Measurements from ENCODE around the gene EHMT1.

GRCh38 chr9:137791947-137792346, 173.1 kb downstream of the EHMT1 start:
- TF ChIP-seq, protein P1, sequence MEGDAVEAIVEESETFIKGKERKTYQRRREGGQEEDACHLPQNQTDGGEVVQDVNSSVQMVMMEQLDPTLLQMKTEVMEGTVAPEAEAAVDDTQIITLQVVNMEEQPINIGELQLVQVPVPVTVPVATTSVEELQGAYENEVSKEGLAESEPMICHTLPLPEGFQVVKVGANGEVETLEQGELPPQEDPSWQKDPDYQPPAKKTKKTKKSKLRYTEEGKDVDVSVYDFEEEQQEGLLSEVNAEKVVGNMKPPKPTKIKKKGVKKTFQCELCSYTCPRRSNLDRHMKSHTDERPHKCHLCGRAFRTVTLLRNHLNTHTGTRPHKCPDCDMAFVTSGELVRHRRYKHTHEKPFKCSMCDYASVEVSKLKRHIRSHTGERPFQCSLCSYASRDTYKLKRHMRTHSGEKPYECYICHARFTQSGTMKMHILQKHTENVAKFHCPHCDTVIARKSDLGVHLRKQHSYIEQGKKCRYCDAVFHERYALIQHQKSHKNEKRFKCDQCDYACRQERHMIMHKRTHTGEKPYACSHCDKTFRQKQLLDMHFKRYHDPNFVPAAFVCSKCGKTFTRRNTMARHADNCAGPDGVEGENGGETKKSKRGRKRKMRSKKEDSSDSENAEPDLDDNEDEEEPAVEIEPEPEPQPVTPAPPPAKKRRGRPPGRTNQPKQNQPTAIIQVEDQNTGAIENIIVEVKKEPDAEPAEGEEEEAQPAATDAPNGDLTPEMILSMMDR (IDR thresholded peaks at IDR 0.05; ENCODE audit: low read length): no peak
- no peak for TF ChIP-seq EZH2 (IDR thresholded peaks at IDR 0.05; ENCODE audit: borderline replicate concordance, low read length)

Measured in OCI-LY1 (cell line).